Adrenal gland (tissue), 12 donors: ENCODE measurements around the gene PTGER3. TPM values are rescaled to one million over a fixed set of nuclear protein-coding genes. Genes with fewer than 3 reads are reported as not detected.

ENCODE experiments used
- DNase-seq, 7 donors: peaks; one replicate each; pipeline ENCODE4 v3.0.0-alpha.2; 2019 to 2020
- H3K27ac ChIP-seq, 5 donors: fragments of 200-600 bp; sonication (generic) in 4 of 5; 1 replicate in 3 of 5; 2 replicates in 2 of 5; pipeline versions ENCODE4 v1.5.1 to v1.8.0; 2016 to 2020; ENCODE audit warnings: mild to moderate bottlenecking in 1 of 5
- H3K27me3 ChIP-seq: fragments of 200-600 bp; 2 replicates; pipeline ENCODE4 v1.8.0; 2021
- H3K36me3 ChIP-seq, 2 donors: fragments of 200-600 bp; replicated peaks in 1 of 2; 1 replicate in 1 of 2; 2 replicates in 1 of 2; pipeline versions ENCODE4 v1.5.1 to v1.8.0; 2018 to 2022
- H3K4me1 ChIP-seq, 2 donors: fragments of 200-600 bp; replicated peaks in 1 of 2; 1 replicate in 1 of 2; 2 replicates in 1 of 2; pipeline versions ENCODE4 v1.5.1 to v1.8.0; 2018 to 2021
- H3K4me3 ChIP-seq, 4 donors: fragments of 200-600 bp; sonication (generic) in 3 of 4; one replicate each; pipeline ENCODE4 v1.5.1; 2016 to 2018
- H3K9me3 ChIP-seq, 3 donors: fragments of 200-600 bp; sonication (generic) in 1 of 3; replicated peaks in 1 of 3; 1 replicate in 2 of 3; 2 replicates in 1 of 3; pipeline versions ENCODE4 v1.5.1 to v1.8.0; 2016 to 2021
- CTCF ChIP-seq, 6 experiments: fragments of 450-650 bp in 4 of 6; fragments of 200-600 bp in 2 of 6; sonication (generic) in 1 of 6; IDR thresholded peaks; 1 replicate in 5 of 6; 2 replicates in 1 of 6; pipeline versions ENCODE4 v1.5.1 to v1.8.0; 2016 to 2021; ENCODE audit warnings: antibody characterized with exemption in 6 of 6, mild to moderate bottlenecking in 2 of 6, moderate library complexity in 1 of 6
- POLR2A ChIP-seq, 2 donors: fragments of 450-650 bp; IDR thresholded peaks; one replicate each; pipeline ENCODE4 v1.6.1; 2017; ENCODE audit warnings: antibody characterized with exemption in 2 of 2, mild to moderate bottlenecking in 2 of 2, moderate library complexity in 1 of 2
- WGBS, 4 donors: extraction: QIAGEN DNeasy Blood & Tissue Kit in 2 of 4; methylation state at CpG; one replicate each; pipeline versions ENCODE4 v1.1.5 to v1.1.7; 2013 to 2017; 5-methylcytosine and 5-hydroxymethylcytosine counted together
- intact Hi-C, 2 donors: fragments of 100-400 bp; cut with DNase I; formaldehyde crosslinking; loops; one replicate each; pipeline versions ENCODE4 v1.14.1 to v1.15.0; 2022 to 2023
- polyA plus RNA-seq, 3 donors: library from polyadenylated mRNA; stranded (reverse); fragments of 200-250 nt in 2 of 3; fragments of 350-450 nt in 1 of 3; fragmentation: Illumina TruSeq in 1 of 3; extraction: RNeasy Lipid Tissue Mini Kit (QIAGEN cat#74804) in 1 of 3; gene quantifications; one replicate each; pipeline ENCODE4 v1.2.3, GENCODE V29; 2013 to 2014
- total RNA-seq, 9 donors: library from RNA; depleted of rRNA in 4 of 9; stranded (reverse); fragments of >200 nt in 4 of 9; fragments of 120-200 nt in 1 of 9; fragmentation: NEBNext Ultra II Directional in 1 of 9; extraction: Animal tissue kit (Norgen Biotek cat#: 25700) in 1 of 9; gene quantifications; one replicate each; pipeline versions ENCODE4 v1.1.0 to v1.2.4, GENCODE V29; 2013 to 2023
- donor health status: healthy with polysubstance abuse.
- donor health status: Bipolar disorder and iron deficiency.
- donor health status: DM: yes; HTN: yes; CAD: no.
- donor health status: DM: no; HTN: no; CAD: no.
- donor health status: DM: no; HTN: no; CAD: no.
- donor health status: DM: yes; HTN: yes; CAD: no.

Gene PTGER3
- total and polyA plus RNA-seq, 12 donors, result 1.1 to 31.4 (median 10.6) TPM

GRCh38 chr1:71015745-71016144 is 31.9 kb downstream of the PTGER3 start:
- no peak overlapping the region for H3K27ac ChIP-seq
- 66 to 87% (median 78%) methylated on average over 5 of the region's 5 CpGs for WGBS, 4 donors
- intact Hi-C loops, result no loop called here
- no peaks in the 10 kb centered on the region for H3K36me3 ChIP-seq
- H3K4me1 ChIP-seq, result no peaks in the 10 kb centered on the region
- DNase-seq, result no peak
- no peak overlapping the region for H3K4me3 ChIP-seq
- no peaks in the 10 kb centered on the region for H3K9me3 ChIP-seq
- no peaks in the 10 kb centered on the region for H3K27me3 ChIP-seq
- no peak for TF ChIP-seq CTCF (IDR thresholded peaks at IDR 0.05)
- TF ChIP-seq POLR2A (IDR thresholded peaks at IDR 0.05), result no peak

- no peaks in the 10 kb centered on the region for H3K9me3 ChIP-seq
- WGBS, 4 donors, result 71 to 84% (median 79%) methylated on average over 1 of the region's 1 CpG
- no peaks in the 10 kb centered on the region for H3K27me3 ChIP-seq
- no peak overlapping the region for H3K27ac ChIP-seq
- no peak overlapping the region for H3K4me3 ChIP-seq
- TF ChIP-seq POLR2A (IDR thresholded peaks at IDR 0.05), result no peak
- intact Hi-C loops, result no loop called here
- no peaks in the 10 kb centered on the region for H3K36me3 ChIP-seq
- no peaks in the 10 kb centered on the region for H3K4me1 ChIP-seq
- DNase-seq, result no peak
These were observed 33.4 kb downstream of the PTGER3 start for GRCh38 chr1:71014178-71014579.

GRCh38 chr1:71002709-71003475 is 44.7 kb downstream of the PTGER3 start:
- no peak overlapping the region for H3K4me3 ChIP-seq
- no peaks in the 10 kb centered on the region for H3K4me1 ChIP-seq
- DNase-seq, result no peak
- no peaks in the 10 kb centered on the region for H3K36me3 ChIP-seq
- WGBS, 4 donors, result 70 to 74% (median 74%) methylated on average over 3 of the region's 3 CpGs
- intact Hi-C loops, result no loop called here
- no peak overlapping the region for H3K27ac ChIP-seq
- no peaks in the 10 kb centered on the region for H3K27me3 ChIP-seq
- TF ChIP-seq CTCF (IDR thresholded peaks at IDR 0.05), result no peak
- TF ChIP-seq POLR2A (IDR thresholded peaks at IDR 0.05), result no peak
- no peaks in the 10 kb centered on the region for H3K9me3 ChIP-seq

GRCh38 chr1:71001624-71002023 is 46.0 kb downstream of the PTGER3 start:
- Histone ChIP-seq H3K27me3 (no peaks in the 10 kb centered on the region), H3K4me1 (no peaks in the 10 kb centered on the region), H3K27ac (no peak overlapping the region), H3K4me3 (no peak overlapping the region), H3K36me3 (no peaks in the 10 kb centered on the region), H3K9me3 (no peaks in the 10 kb centered on the region)
- WGBS, 4 donors, result 51 to 64% (median 58%) methylated on average over 2 of the region's 2 CpGs
- intact Hi-C loops, result no loop called here
- TF ChIP-seq CTCF (IDR thresholded peaks at IDR 0.05) (no peak), POLR2A (IDR thresholded peaks at IDR 0.05) (no peak)
- DNase-seq, result no peak

DNA sequence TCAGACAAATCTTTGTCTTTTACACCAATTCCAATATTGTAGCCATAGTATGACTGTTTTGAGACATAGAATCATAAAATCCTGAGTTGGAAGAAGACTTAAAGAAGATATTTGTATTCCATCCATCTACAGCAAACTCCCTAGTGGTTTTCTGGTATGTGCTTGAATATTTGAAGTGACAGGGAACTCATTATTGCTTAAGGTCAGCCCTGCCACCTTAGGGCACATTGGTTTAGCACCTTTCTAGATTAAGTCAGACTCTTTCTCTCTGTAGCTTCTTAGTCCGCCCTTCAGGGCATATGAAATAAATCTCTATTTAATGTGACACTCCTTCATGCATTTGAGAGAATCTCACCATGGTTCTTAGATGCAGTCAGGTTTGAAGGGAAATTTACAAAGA is 49.8 kb downstream of the PTGER3 start:
- Histone ChIP-seq H3K27ac (no peak overlapping the region), H3K4me3 (no peak overlapping the region), H3K9me3 (no peaks in the 10 kb centered on the region), H3K4me1 (no peaks in the 10 kb centered on the region), H3K27me3 (no peaks in the 10 kb centered on the region), H3K36me3 (no peaks in the 10 kb centered on the region)
- TF ChIP-seq CTCF (IDR thresholded peaks at IDR 0.05), result no peak
- TF ChIP-seq POLR2A (IDR thresholded peaks at IDR 0.05), result no peak
- intact Hi-C loops, result no loop called here
- DNase-seq, result no peak
- WGBS, 4 donors, result 65 to 78% (median 67%) methylated on average over 1 of the region's 1 CpG
